Measurements from ENCODE around the gene GPC1.

GRCh38 chr2:240428245-240428644 lies 7.2 kb upstream of the GPC1 start:
- no peak for TF ChIP-seq POLR2A (IDR thresholded peaks at IDR 0.05)
- TF ChIP-seq, protein P1, sequence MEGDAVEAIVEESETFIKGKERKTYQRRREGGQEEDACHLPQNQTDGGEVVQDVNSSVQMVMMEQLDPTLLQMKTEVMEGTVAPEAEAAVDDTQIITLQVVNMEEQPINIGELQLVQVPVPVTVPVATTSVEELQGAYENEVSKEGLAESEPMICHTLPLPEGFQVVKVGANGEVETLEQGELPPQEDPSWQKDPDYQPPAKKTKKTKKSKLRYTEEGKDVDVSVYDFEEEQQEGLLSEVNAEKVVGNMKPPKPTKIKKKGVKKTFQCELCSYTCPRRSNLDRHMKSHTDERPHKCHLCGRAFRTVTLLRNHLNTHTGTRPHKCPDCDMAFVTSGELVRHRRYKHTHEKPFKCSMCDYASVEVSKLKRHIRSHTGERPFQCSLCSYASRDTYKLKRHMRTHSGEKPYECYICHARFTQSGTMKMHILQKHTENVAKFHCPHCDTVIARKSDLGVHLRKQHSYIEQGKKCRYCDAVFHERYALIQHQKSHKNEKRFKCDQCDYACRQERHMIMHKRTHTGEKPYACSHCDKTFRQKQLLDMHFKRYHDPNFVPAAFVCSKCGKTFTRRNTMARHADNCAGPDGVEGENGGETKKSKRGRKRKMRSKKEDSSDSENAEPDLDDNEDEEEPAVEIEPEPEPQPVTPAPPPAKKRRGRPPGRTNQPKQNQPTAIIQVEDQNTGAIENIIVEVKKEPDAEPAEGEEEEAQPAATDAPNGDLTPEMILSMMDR (IDR thresholded peaks at IDR 0.05) = no peak
